ENCODE data around the gene NFASC.

GRCh38 chr1:205061227-205061626 lies 190.6 kb downstream of the NFASC start:
- TF ChIP-seq ZNF717 (CRISPR knock-in tag; IDR thresholded peaks at IDR 0.05) (no peak), ZZZ3 (IDR thresholded peaks at IDR 0.05) (no peak), MGA (IDR thresholded peaks at IDR 0.05) (no peak), JUNB (CRISPR knock-in tag; conservative IDR thresholded peaks at IDR 0.05) (no peak), ARNT (IDR thresholded peaks at IDR 0.05) (no peak), TAF7 (tag; IDR thresholded peaks at IDR 0.05) (no peak), ETV6 (IDR thresholded peaks at IDR 0.05; ENCODE audit: borderline replicate concordance in 1 of 2, low read depth in 2 of 2, low read length in 1 of 2) (no peak), ETV6 (CRISPR knock-in tag; IDR thresholded peaks at IDR 0.05; ENCODE audit: borderline replicate concordance) (no peak), NR3C1 (CRISPR knock-in tag; IDR thresholded peaks at IDR 0.05) (no peak), RNF2 (IDR thresholded peaks at IDR 0.05) (no peak)
- TF ChIP-seq, protein P1, sequence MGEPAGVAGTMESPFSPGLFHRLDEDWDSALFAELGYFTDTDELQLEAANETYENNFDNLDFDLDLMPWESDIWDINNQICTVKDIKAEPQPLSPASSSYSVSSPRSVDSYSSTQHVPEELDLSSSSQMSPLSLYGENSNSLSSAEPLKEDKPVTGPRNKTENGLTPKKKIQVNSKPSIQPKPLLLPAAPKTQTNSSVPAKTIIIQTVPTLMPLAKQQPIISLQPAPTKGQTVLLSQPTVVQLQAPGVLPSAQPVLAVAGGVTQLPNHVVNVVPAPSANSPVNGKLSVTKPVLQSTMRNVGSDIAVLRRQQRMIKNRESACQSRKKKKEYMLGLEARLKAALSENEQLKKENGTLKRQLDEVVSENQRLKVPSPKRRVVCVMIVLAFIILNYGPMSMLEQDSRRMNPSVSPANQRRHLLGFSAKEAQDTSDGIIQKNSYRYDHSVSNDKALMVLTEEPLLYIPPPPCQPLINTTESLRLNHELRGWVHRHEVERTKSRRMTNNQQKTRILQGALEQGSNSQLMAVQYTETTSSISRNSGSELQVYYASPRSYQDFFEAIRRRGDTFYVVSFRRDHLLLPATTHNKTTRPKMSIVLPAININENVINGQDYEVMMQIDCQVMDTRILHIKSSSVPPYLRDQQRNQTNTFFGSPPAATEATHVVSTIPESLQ (CRISPR knock-in tag; IDR thresholded peaks at IDR 0.05), result no peak
- TF ChIP-seq, protein P2, sequence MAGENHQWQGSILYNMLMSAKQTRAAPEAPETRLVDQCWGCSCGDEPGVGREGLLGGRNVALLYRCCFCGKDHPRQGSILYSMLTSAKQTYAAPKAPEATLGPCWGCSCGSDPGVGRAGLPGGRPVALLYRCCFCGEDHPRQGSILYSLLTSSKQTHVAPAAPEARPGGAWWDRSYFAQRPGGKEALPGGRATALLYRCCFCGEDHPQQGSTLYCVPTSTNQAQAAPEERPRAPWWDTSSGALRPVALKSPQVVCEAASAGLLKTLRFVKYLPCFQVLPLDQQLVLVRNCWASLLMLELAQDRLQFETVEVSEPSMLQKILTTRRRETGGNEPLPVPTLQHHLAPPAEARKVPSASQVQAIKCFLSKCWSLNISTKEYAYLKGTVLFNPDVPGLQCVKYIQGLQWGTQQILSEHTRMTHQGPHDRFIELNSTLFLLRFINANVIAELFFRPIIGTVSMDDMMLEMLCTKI (IDR thresholded peaks at IDR 0.05; ENCODE audit: partially characterized antibody), result no peak
- TF ChIP-seq, protein P3, sequence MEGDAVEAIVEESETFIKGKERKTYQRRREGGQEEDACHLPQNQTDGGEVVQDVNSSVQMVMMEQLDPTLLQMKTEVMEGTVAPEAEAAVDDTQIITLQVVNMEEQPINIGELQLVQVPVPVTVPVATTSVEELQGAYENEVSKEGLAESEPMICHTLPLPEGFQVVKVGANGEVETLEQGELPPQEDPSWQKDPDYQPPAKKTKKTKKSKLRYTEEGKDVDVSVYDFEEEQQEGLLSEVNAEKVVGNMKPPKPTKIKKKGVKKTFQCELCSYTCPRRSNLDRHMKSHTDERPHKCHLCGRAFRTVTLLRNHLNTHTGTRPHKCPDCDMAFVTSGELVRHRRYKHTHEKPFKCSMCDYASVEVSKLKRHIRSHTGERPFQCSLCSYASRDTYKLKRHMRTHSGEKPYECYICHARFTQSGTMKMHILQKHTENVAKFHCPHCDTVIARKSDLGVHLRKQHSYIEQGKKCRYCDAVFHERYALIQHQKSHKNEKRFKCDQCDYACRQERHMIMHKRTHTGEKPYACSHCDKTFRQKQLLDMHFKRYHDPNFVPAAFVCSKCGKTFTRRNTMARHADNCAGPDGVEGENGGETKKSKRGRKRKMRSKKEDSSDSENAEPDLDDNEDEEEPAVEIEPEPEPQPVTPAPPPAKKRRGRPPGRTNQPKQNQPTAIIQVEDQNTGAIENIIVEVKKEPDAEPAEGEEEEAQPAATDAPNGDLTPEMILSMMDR (IDR thresholded peaks at IDR 0.05 in 2 of 3, conservative IDR thresholded peaks at IDR 0.05 in 1 of 3; ENCODE audit: insufficient read depth in 2 of 3, low read depth in 1 of 3, low read length in 3 of 3), result no peak
- TF ChIP-seq, protein P4, sequence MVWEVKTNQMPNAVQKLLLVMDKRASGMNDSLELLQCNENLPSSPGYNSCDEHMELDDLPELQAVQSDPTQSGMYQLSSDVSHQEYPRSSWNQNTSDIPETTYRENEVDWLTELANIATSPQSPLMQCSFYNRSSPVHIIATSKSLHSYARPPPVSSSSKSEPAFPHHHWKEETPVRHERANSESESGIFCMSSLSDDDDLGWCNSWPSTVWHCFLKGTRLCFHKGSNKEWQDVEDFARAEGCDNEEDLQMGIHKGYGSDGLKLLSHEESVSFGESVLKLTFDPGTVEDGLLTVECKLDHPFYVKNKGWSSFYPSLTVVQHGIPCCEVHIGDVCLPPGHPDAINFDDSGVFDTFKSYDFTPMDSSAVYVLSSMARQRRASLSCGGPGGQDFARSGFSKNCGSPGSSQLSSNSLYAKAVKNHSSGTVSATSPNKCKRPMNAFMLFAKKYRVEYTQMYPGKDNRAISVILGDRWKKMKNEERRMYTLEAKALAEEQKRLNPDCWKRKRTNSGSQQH (CRISPR knock-in tag; IDR thresholded peaks at IDR 0.05), result no peak

Data from K562 (cell line).